NCI-H128 (cell line): ENCODE data around the gene AOAH.
"Not testable (repeated sequence)": the region's sequence is repeated elsewhere in the genome, so short reads cannot be mapped to it uniquely, and the experiment has no call there.

ENCODE experiments used
- DNase-seq: peaks from one replicate; lab custom pipeline; 2025; ENCODE audit not compliant: unreplicated experiment; lab: John Stamatoyannopoulos, UW

Gene AOAH

DNA sequence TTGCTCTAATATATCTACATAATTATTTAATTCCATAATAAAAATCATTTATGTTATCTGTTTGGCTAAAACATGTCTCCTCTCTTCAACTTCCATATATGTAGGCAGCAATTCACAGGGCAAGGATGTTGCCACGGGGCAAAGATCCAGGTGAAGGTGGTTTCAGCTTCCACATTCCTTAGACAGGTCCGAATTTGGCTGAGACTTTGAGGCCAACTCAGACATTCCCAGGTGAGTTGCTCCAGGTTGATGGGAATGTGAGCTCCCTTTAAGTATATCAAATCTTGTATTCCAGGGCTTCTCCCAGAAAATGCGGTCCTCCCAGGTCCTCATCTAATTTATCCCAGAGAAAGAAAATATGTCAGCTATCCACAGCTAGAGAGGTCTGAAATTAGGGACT lies 15.1 kb upstream of the AOAH start:
- DNase-seq = no peak

DNA sequence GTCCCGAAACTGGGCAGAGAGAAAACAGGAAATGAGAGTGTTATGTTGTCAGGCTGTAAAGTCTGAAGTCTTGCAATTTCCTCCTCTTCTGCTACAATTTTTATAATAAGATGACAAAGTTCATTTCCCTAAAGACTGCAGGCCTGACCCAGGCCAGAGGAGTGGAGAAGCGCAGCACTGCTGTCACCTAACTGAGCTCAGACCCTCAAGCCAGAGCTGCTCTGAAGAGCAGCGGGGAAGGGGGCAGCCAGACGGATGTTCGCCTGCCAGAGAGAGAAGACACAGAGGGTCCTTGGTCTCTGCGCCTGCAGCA lies 12.6 kb upstream of the AOAH start:
- DNase-seq = no peak

DNA sequence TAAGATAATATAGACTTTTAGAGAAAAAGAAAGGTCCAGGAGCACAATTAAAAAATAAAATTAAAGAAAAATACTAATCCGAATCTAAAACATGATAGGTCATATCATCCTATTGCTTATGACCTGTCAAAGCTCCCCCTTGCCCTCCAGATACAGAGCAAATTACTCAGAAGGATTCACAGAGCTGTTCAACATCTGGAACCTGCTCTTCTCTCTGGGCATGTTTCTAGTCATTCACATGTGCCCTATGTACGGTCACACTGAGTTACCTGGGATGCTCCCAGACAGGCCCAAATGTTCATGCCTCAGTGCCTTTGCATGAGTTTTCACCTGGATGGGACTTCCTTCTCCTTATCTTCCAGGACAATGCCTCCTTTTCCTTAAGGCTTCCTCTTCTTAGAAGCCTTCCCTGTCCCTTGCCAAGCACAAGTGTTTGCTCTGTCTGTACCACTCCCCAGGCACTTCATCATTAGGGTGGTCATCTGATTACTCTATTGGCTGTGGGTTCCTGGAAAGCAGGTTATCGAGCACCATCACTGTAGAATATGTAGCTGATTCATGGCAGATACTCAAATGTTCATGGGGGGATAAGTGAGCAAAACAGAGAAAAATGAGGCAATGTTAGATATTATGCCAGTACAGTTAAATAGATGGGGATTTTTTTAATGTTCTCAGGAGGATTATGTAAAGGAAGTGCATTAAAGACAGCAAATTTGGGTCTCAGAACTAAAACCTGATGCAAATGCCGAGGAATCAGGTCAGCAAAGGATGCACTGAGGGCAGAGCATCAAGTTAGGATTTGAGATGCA lies 12.0 kb upstream of the AOAH start:
- no peak for DNase-seq

DNA sequence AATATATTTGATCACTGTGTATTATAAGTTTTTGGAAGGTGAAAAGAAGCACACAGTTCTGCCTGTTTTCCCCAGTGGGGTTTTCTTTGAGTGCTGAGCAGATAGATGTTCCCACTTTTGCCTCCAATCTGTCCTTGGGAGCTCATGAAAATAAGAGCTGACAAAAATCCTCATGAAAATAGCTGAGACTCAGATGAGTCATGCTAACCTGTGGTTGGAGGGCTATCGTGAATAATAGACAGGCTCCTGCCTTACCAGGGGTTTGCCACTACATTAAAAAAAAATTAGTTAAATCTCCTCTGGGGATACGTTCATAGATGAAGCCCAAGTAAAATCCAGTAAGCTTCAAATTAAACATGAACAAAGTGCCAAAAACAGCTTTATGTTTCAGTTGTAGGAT lies 10.9 kb upstream of the AOAH start:
- no peak for DNase-seq

DNA sequence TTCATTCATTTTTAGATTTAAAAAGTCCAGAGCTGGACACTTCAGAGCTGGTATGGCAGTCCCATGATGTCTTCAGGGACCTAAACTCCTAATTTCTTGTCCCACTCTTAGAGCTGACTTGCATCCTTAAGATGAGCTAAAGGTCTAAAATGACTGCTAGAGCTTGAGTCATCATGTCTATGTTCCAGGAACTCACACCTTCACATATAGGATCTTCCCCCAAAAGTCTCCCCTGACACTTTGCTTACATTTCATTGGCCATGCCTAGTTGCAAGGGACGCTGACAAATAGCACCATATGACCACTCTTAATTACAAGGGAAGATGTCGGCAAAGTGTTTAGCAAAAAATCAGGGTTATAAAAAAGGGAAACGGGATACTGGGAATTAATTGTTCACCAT lies 10.4 kb upstream of the AOAH start:
- no peak for DNase-seq

DNA sequence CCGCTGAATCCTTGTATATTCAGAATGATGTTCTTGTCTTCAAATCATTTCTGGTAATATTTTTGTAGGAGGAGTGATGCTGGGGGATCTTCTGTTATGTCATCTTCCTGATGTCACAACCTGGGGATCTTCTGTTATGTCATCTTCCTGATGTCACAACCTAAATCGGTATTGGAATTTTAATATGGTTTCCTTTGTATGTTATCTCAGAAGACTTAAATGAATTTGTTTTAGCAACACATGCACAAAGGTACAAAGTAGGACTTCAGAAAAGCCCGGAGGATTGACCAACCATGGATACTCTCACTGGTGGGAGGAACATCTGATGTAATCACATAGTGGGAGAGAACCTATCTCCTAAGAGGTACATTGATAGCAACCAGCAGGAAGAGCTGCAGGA lies 9.1 kb upstream of the AOAH start:
- no peak for DNase-seq

DNA sequence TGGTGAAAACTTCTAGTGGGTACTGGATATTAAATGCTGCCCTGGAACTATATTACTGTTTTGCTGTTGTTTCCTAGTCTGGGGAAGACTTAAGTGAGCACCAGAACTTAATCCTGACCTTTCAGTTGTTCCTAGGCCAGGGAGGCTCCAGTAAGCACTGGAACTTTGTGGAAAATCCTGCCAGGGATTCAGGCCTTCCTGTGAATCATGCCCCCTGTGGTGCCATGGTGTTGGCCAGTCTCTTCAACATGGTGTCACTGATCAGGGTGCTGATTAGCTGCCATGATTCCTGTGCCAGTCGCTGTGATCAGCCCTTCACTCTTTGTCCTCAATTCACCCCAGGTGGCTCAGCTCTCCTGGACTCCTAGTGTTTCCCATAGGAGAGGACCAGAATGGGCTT lies 8.5 kb upstream of the AOAH start:
- no peak for DNase-seq

DNA sequence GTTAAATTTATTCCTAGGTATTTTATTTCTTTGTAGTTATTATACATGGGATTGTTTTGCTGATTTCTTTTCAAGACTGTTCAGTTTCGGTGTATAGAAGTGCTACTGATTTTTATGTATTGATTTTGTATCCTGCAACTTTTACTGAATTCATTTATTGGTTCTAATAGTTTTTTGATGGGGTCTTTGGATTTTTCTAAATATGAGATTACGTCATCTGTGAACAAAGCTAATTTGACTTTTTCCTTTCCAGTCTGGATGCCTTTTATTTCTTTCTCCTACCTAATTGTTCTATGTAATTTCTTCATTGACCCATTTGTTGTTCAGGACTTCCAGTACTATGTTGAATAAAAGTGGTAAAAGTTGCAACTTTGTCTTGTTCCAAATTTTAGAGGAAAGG lies 5.8 kb upstream of the AOAH start:
- no peak for DNase-seq

DNA sequence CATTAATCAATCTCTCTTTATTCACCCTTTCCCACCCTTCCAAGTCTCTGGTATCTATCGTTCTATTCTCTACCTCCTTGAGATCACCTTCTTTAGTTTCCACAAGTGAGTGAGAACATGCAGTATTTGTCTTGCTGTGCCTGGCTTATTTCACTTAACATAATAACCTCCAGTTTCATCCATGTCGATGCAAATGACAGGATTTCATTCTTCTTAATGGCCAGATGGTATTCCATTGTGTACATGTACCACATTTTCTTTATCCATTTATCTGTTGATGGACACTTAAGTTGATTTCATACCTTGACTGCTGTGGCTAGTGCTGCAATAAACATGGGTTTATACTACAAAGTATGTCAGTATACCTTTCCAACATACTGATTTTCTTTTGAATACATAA lies 3.8 kb upstream of the AOAH start:
- no peak for DNase-seq

DNA sequence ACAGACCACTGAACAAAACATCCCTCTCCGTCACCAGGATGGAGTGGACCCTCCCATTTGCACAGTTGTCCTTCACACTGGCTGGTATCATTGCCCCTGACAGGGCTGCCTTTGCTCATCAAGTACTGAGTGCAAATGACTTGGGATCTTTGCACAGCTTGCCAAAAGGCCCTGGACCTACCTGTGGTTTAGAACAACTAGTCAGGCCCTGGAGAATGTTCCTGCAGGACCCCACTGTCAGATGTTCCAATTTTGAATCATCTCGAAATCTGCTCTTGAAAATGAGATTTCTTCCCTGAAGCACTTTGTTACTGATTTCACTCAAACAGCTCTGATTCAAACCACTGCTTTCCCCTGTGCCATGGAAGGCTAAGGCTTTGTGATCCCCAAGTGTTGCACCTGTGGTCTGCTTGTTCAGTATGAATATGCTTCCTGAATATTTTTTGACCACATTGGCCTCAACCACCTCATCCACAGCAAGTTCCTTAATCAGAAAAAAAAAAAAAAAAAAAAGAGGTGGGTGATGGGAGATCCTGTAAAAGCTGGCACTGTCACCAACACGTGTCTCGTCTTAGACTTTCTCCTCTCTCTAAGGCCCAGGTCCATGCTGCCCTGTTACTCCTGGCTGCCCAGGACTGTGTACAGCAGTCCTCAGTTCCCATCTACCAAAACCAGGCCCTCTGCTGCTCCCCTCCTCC lies 2.7 kb upstream of the AOAH start:
- no peak for DNase-seq

DNA sequence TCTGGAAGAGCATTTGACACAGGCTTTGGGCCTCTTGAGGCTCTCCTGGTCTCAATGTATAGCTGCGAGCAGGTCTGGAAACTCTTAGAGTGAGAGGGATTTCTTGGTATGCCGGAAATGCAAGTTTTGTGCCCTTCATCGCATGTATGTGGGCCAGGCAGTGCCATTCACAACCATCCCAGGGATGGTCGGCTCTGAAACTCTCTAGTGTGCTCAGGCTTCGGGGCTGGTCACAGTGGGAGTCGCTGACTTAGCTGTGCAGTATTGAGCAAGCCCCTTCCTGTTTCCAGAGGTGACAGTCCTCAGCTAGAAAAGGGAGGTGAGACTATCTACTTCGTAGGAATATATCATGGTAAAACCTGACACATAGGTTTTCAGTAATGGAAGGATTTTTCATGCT lies 2.0 kb upstream of the AOAH start:
- no peak for DNase-seq

DNA sequence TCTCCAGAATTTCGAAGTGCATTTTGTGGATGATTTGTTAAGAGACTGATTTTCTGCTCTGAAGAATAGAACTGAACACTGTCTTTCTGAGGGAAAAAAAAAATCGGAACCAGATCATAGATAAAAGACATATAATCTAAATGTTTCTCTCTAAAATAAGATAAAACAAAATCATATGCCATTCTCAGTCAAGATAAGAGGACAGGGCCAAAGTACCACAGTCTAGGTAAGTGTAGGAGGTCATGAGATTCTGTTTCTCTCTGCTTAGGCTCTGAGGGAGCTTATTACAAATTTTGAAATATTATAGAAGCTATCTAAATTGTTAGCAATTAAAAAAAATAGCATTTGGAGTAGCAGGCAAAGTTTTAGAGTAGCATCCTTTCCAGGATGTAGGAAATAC lies 702 bp upstream of the AOAH start:
- DNase-seq = no peak

DNA sequence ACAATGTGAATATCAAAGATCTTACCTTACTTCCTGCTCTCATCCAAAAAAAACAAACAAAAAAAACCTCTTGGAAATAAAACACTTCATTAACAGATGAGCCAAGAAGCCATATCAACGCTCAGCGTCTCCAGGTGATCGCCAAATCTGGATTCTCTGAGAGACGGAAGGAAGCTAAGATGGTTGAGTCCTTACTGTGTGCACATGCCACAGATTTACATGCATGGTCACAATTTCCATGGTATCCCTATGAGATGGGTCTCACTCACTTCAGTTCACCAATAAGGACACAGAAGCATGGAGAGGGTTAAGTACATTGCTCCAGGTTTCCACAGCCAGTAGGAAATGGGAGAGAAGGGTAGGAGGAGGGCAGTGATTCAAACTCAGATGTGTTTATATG lies 1.0 kb downstream of the AOAH start:
- no peak for DNase-seq

DNA sequence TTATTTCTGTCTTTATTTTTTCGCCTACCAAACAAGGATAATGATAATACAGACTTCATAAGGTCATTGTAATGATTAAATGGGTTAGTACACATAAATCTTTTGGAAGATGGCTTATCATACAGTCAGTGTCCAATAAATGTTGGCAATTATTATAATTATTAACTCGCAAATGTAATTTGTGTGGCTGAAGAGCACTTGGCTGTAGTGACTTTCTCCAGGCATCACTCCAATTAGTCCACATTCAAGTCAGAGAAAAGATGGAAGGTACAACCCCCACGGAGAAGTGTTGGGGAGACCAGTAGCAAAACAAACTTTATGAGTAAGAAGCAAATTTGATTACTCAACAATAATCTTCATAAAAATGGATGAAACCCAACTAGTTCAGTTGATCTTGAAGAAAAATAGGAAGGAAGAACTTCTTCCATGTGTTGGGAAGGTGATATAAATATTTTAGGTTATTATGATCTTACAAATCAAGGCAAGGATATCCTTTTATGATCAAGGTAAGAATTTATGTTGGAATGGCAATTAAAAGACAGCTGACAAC lies 5.1 kb downstream of the AOAH start:
- DNase-seq = no peak

DNA sequence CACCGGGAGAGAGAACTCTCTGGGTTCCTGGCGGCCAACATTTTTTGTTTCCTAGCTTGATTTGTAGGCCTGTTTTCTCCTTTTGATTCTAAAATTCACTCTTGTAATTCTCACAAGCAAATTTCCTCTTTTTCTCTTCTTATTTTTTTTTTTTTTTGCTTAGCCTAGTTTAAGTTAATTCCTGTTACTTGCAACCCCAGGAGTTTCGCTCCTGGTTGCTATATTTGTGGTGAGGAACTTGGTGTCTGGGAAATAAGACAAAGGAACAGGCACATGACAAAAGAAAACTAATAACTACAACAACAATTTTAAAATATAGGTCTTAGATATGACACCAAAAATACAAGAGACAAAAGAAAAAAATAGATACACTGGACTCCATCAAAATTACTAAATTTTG lies 6.7 kb downstream of the AOAH start:
- no peak for DNase-seq

DNA sequence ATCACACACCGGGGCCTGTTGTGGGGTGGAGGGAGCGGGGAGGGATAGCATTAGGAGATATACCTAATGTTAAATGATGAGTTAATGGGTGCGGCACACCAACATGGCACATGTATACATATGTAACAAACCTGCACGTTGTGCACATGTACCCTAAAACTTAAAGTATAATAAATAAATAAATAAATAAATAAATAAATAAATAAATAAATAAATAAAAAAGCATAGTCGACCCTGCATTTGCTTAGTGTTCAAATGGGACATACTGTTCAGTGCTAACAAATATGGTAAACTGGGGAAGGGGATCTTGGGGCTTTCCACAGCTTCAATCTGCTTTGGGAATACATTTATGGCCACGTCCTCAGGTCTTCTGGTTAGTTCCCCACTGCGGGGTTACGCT lies 7.5 kb downstream of the AOAH start:
- not testable (repeated sequence) for DNase-seq

DNA sequence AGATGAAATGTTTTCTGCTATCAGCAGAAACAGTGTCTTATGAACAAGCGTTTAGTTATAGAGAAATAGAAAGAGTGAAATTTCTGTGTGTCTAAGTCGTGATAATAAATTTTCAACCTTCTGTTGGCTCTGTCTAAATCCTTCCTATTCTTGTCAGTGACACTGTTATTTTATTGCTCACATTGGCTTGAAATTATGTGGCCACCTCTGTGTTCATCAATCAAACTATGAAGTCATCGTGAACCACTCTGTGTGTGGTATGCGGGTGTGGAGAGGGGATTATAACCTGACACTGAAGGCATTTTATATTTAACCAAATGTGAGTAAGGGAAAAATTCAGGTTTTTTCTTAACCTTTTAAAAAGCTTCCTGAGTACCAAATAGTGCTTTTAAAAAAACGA lies 12.3 kb downstream of the AOAH start:
- no peak for DNase-seq

DNA sequence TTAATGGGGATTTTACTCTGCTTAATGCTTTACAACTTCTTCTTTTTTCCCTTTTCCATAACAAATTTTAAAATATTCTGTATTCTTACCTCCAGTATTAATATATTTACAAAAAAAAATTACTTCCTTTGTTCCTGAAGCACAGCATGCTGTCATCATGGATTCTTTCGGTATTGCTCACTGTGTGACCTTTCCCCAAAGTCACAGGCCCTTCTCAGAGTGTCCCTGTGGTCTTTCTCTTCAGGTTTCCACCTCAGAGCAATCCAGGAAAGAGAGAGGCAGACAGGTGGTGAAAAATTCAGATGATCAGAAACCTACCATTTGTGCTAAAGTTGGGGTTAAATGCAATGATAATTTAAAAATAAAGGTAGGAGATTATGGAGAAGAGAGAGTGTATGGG lies 13.0 kb downstream of the AOAH start:
- DNase-seq = no peak

DNA sequence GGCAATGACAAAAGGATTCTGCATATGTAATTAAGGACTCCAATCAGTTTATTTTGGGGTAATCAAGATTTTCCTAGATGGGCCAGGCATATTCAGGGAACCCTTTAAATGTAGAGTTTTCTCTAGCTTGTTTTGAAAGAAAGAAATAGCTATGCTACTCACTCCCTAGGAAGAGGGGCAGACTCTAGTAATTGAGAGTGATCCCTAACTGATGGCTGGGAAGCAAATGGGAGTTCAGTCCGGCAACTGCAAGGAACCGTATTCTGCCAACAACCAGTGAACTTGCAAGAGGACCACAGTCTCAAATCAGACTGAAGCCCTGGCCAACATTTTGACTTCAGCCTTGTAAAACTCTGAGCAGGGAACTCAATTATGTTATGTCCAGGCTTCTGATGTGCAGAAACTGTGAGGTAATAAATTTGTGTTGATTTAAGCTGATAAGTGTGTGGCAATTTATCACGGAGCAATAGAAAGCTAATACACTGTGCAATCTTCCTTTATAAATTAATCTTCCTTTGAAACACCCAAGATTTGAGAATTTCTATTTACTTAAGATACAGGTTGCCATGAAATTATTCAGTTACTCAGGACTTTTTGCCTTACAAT lies 14.0 kb downstream of the AOAH start:
- DNase-seq = no peak

DNA sequence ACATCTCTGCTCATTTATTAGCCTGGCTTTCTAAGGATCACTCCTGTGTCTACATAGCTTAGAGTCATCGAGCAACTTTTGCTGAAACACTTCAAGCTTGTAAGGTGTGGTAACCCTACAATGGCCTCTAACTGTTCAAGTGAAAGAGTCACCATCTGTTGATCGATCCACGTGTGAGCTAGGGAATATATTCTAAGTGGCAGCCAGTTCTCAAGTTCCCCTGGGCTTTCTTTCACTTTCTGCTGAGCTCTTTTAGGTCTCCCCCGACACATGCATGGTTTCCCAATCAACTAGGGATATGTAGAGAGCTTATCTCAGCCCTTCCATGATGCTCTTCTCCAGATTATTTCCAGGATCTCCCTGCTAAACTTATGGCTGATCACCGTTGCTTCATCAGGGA lies 15.5 kb downstream of the AOAH start:
- no peak for DNase-seq

DNA sequence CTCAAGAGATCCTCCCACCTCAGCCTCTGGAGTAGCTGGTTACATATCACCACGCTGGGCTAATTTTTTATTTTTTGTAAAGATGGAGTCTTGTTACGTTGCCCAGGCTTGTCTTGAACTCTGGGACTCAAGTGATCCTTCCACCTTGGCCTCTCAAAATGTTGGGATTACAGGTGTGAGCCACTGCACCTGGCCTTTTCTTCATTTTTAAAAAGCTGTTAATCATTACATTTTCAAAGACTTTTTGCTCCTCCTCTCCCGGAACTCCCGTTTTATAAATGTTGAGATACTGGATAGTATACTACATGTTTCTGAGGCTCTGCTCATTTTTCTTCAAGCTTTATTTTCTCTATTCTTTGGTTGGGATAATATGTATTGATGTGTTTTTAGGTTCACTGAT lies 16.4 kb downstream of the AOAH start:
- DNase-seq = no peak

DNA sequence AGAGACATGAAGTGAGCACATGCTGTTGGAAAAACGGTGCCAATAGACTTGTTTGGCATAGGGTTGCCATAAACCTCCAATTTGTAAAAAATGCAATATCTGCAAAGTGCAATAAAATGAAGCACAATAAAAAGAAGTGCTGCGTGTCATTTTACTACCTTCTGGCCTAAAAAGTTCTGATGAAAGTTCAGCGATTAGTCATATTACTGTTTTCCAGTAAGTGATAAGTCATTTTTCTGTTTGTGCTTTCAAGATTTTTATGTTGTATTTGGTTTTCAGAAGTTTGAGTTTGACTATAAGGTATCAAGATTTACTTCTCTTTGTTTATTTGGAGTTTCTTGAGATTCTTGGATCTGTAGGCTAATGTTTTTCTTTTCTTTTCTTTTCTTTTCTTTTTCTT lies 16.8 kb downstream of the AOAH start:
- DNase-seq = no peak
